ENCODE results near the gene HSF5.
A peak's percentile ranks its signal among the peaks of the same experiment; 100 is the strongest.

HSF5 gene

DNA sequence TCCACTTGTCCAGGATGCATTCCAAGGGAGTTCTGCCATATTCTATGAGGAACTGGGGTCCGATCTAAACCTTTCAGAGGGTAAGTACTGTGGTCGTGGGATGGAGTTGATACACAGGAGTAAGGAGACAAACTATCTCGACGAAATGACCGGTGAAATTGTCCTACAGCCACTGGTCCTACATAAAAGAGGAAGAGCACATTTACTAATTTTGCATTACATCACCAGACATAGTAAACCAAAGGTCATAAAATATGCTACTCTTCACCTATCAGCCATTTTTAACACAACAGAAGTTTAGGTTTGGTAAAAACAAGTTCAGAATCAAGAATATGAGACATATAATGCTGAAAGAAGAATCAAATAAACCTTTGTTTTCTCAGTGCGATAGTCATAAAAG lies 8.1 kb downstream of the HSF5 start:
- no peak for DNase-seq

GRCh38 chr17:58476812-58477211 lies 11.4 kb downstream of the HSF5 start:
- DNase-seq, result no peak

DNA sequence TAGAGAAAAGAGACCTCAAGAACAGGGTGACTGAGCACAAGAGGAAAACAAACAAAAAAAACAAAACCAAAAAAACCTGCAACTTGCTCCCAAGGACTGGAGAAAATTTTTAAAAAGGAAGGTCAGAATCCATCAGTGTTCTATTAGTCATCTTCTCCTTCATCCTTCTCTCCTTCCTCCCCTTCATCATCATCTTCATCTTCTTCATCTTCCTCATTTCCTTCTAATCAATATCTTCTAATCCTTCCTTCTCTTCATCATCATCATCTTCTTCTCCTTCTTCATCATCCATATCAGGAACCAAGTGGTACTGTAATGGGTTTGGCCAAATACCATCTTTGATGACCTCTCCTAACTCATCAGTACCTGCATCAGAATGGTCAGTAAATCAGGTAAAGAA lies 12.2 kb downstream of the HSF5 start:
- DNase-seq, result no peak

- DNase-seq, result no peak
These were observed 17.9 kb downstream of the HSF5 start for GRCh38 chr17:58470356-58470755.

DNA sequence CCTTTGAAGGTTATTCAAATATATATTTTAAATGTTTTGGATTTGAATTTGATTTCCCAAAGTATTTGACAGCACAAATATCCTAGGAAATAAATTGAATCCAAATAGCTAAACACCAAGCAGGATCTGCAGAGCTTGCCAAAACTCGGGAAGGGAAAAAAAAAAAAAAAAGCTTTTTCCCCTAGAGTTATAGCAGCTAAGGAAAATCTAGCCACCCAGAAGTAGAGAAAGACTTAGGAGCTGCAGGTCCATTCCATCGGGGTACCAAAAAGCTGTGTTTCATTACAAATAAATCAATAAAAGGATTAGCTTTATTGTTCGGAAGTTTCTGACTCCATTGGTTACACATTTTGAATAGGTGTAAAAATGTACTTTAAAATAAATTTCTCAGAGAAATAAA lies 19.3 kb downstream of the HSF5 start:
- DNase-seq, result no peak

- no peak for DNase-seq
These were observed 32.7 kb downstream of the HSF5 start for GRCh38 chr17:58455491-58455890.

DNA sequence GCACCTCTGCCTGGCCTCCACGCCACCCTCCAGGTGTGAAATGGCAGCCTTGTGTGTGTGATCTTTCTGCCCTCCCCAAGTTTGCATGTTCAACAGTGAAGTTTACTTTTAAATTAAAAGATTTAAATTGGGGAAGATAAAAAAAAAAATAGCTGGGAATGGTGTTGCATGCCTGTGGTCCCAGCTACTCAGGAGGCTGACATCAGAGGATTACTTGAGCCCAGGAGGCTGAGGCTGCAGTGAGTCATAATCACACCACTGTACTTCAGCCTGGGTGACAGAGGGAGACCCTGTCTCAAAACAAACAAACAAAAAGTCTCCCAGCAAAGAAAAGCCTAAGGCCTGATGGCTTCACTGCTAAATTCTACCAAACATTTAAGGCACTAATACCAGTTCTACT lies 35.5 kb downstream of the HSF5 start:
- no peak for DNase-seq

GRCh38 chr17:58447039-58447975 lies 40.9 kb downstream of the HSF5 start:
- DNase-seq, result peak; percentile 82

DNA sequence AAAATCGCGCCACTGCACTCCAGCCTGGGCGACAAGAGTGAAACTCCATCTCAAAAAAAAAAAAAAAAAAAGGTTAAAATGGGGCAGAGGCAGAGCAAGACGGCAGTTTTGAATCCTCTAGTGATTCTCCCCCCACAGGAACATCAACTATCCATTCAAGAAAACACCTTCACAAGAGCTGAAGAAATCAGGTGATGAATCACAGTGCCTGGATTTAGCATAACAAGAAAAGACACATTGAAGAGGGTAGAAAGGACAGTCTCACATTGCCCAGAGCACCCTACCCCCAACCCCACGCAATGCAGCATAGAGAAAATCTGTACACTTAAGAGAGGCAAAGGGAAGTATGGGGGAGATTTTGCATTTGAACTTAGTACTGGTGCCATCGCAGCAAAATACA lies 42.1 kb downstream of the HSF5 start:
- no peak for DNase-seq

DNA sequence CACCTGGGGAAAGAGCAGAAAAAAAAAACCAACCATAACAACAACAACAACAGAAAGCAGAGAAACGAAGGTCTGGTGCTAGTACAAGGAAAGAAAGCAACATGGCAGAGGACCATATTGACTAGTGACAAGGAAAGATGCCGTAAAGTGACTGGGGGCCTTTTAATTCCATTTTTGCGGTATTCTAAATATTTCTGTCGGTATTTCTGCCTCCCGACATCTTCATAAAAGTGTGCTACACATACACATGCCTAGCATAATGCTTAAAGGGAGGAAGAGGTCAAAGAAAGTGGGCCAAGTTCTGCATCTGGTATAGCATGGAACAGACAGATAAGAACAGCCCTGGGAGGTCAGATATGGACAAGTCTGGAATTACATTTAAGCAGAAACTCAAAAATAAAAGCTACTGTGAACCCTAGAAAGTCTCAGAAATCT lies 51.4 kb downstream of the HSF5 start:
- no peak for DNase-seq

GRCh38 chr17:58436245-58436644 lies 52.0 kb downstream of the HSF5 start:
- DNase-seq, result no peak

- no peak for DNase-seq
These were observed 55.2 kb downstream of the HSF5 start for GRCh38 chr17:58432806-58433573.

DNA sequence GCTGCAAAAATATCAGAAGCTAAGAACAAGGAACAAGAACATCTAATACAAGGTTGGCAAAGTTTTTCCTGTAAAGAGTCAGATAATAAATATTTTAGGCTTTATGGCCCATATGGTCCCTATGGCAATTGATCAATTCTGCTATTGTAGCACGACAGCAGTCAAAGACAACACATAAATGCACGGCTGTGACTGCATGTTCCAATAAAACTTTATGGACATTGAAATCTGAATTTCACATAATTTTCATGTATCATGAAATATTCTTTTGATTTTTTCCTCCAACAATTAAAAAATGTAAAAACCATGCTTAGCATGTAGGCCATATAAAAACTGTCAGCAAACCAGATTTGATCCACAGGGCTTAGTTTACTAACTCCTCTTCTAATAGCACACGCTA lies 60.4 kb downstream of the HSF5 start:
- DNase-seq, result no peak

GRCh38 chr17:58421711-58422110 lies 66.5 kb downstream of the HSF5 start:
- no peak for DNase-seq

- DNase-seq, result no peak
These were observed 67.4 kb downstream of the HSF5 start for GRCh38 chr17:58420827-58421226.

- peak; percentile 93 for DNase-seq
These were observed 70.7 kb downstream of the HSF5 start, which contains the start of gene RNF43 for GRCh38 chr17:58417300-58418092. Gene RNF43 (minus strand): TSS chr17:58417534. CDS start chr17:58415577, 1,957 bp downstream.

DNA sequence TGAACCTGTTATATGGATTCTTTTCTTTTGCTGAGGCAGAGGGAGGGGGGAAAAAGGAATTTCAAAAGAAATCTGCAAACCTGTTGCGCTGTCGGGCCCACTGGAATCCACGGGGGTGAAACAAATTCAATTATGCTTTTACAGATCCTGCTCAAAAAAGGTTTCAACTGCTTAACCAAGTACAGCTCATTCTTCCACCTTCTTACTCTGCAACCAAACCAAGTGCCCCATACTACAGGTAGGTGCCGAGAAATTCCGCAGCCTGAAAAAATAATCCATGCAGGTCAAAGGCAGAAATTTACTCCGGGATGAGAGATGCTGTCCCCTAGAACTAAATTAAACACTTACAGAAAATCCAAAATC lies 71.3 kb downstream of the HSF5 start:
- no peak for DNase-seq

DNA sequence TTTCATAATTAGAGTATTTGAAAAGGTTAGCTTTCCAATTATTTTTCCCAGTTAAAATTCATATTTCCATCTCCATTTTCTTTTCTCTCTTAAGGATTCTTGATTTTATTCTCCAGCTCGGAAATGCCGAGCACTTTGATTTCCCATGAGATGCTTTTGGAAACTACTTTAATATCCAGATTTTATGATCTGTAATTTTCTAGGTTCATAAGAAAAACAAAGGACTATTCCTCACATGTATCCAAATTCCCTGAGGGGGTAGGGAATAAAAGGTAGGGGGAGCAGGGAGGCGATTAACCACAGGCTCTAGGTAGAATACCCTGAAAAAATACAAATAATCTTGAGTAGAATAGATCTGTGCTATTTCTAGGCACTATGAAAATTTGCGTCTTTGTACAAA lies 71.8 kb downstream of the HSF5 start:
- DNase-seq, result no peak

GRCh38 chr17:58415371-58416055 lies 72.7 kb downstream of the HSF5 start:
- DNase-seq, result no peak

DNA sequence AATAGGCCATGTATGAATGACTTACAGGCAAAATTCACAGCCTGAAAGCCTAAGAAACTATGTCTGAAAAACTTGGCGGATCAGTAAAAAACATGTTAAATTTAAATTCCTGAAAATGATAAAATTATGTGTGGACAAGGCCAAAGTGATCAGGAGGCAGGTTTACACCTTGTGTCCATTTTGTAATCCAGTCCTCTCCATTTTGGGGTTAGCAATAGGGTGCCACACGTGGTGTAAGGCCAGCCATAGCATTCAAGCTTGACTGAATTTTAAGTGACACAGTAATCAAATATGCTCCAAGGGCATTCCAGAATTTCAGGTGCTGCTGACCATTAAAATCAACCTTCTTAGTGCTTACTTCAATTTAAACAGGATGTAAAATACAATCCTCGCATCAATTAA lies 73.6 kb downstream of the HSF5 start:
- DNase-seq, result no peak

- no peak for DNase-seq
These were observed 74.5 kb downstream of the HSF5 start for GRCh38 chr17:58413684-58414083.

GRCh38 chr17:58412961-58413586 lies 75.1 kb downstream of the HSF5 start:
- DNase-seq, result no peak
